Common myeloid progenitor, CD34-positive (primary cell): ENCODE data around the gene DPH6.

Experiments used
- CTCF ChIA-PET: fragments of 350-600 bp; sonication (Branson Sonifier 250); formaldehyde crosslinking; loops from one replicate; lab custom pipeline; 2021; ENCODE audit warnings: antibody characterized with exemption; lab: Charles Lee
- POLR2A ChIA-PET: fragments of 350-600 bp; sonication (Branson Sonifier 250); formaldehyde crosslinking; loops from one replicate; lab custom pipeline; 2021; ENCODE audit warnings: antibody characterized with exemption; lab: Charles Lee
- DNase-seq, 3 donors: peaks; one replicate each; pipeline versions ENCODE4 v3.0.0 to v3.0.0-alpha.2; 2013
- H3K27ac ChIP-seq, 2 experiments: 1 replicate in 1 of 2; 2 replicates in 1 of 2; pipeline ENCODE4 v1.7.0; 2013; ENCODE audit warnings: inconsistent platforms in 2 of 2, low read length in 2 of 2, mild to moderate bottlenecking in 2 of 2, low read depth in 1 of 2, moderate library complexity in 1 of 2; ENCODE audit not compliant: severe bottlenecking in 2 of 2, insufficient read depth in 1 of 2, poor library complexity in 1 of 2
- H3K27me3 ChIP-seq, 5 experiments: replicated peaks in 2 of 5; 1 replicate in 3 of 5; 2 replicates in 2 of 5; pipeline versions ENCODE4 v1.6.1 to v1.7.0; 2013; ENCODE audit warnings: low read length in 4 of 5, mild to moderate bottlenecking in 2 of 5, moderate library complexity in 2 of 5, inconsistent platforms in 1 of 5; ENCODE audit not compliant: insufficient read depth in 5 of 5, control insufficient read depth in 4 of 5
- H3K36me3 ChIP-seq, 4 experiments: 1 replicate in 2 of 4; 2 replicates in 2 of 4; pipeline versions ENCODE4 v1.6.1 to v1.7.0; 2013; ENCODE audit warnings: low read length in 3 of 4, control low read depth in 1 of 4, mild to moderate bottlenecking in 1 of 4; ENCODE audit not compliant: control insufficient read depth in 4 of 4, insufficient read depth in 4 of 4
- H3K4me1 ChIP-seq, 4 experiments: 1 replicate in 3 of 4; 2 replicates in 1 of 4; pipeline versions ENCODE4 v1.6.1 to v1.7.1; 2013; ENCODE audit warnings: low read length in 3 of 4, mild to moderate bottlenecking in 3 of 4, control low read depth in 1 of 4, inconsistent platforms in 1 of 4, moderate library complexity in 1 of 4; ENCODE audit not compliant: control insufficient read depth in 4 of 4, insufficient read depth in 4 of 4; ENCODE audit errors: control extremely low read depth in 1 of 4
- H3K4me3 ChIP-seq, 7 experiments: 1 replicate in 4 of 7; 2 replicates in 3 of 7; pipeline versions ENCODE4 v1.5.1 to v1.7.0; 2013; ENCODE audit warnings: mild to moderate bottlenecking in 7 of 7, low read length in 6 of 7, moderate library complexity in 6 of 7, inconsistent platforms in 2 of 7, low read depth in 2 of 7, control low read depth in 1 of 7; ENCODE audit not compliant: insufficient read depth in 4 of 7, control insufficient read depth in 1 of 7; ENCODE audit errors: extremely low read depth in 1 of 7
- H3K9me3 ChIP-seq, 5 experiments: 1 replicate in 4 of 5; 2 replicates in 1 of 5; pipeline versions ENCODE4 v1.6.1 to v1.7.1; 2013; ENCODE audit warnings: low read length in 4 of 5, mild to moderate bottlenecking in 2 of 5, inconsistent platforms in 1 of 5, low read depth in 1 of 5, moderate library complexity in 1 of 5; ENCODE audit not compliant: control insufficient read depth in 4 of 5, insufficient read depth in 2 of 5; ENCODE audit errors: control extremely low read depth in 1 of 5
- WGBS: methylation state at CpG from one replicate; pipeline ENCODE4 v1.1.5; 2013; ENCODE audit not compliant: insufficient coverage; 5-methylcytosine and 5-hydroxymethylcytosine counted together

DPH6 gene

GRCh38 chr15:35479423-35479822, 66.5 kb downstream of the DPH6 start:
- no peaks in the 10 kb centered on the region for H3K36me3 ChIP-seq
- no peak overlapping the region for H3K27ac ChIP-seq
- no peaks in the 10 kb centered on the region for H3K27me3 ChIP-seq
- WGBS: 100% methylated on average over 1 of the region's 1 CpG
- no peaks in the 10 kb centered on the region for H3K4me1 ChIP-seq
- no peak for DNase-seq
- ChIA-PET POLR2A (no interaction called here), CTCF (interaction anchor here (1.3 kb wide), 1 partner anchor 35 kb away, joined by 3 read pairs; no protein-coding TSS in a partner anchor)
- peaks cover 0 to 1% (median 0%) of the 10 kb centered on the region in 5 experiments for H3K9me3 ChIP-seq
- no peak overlapping the region for H3K4me3 ChIP-seq

DNA sequence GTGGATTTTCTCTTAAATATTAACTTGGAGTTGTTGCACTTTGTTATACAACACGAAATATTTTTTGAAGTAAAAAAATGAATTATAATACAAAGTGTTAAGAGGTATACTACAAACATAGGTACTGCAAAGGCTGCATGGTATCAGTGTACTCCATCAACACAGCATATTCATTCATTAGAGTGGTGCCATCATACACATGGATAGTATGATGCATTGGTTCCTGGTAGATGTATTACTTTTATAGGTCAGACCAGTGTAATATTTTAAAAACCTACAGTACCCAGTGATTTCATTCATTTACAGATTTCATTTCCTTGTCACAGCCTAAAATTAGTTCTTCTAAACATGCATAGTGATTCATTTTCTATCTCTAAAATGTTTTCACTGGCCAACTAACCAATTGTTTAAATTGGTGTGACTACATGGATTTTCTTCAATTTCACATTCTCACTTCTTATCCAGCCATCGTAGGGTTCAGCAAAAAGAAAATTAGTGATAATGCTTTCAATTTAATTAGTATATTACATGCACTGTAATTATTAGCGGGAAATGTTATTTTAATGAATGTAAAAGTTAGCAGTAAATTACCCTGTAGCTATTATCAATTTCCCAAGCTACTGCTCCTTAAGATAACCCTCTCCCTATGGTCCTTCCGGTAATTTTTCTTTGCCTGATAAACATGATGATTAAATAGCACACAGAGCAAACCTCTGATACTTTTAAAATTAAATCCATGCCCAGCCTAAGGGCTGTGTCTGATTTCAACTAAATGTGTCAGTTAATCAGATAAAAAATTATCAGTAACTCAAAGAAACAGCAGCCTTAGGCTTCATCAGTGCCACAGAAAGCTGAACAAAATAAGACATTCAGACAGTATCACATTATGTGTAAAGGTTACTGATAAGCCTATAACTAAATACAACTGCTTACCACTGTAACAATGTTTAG, 68.4 kb downstream of the DPH6 start:
- ChIA-PET CTCF (no interaction called here), POLR2A (no interaction called here)
- Histone ChIP-seq H3K36me3 (no peaks in the 10 kb centered on the region), H3K4me1 (no peaks in the 10 kb centered on the region), H3K4me3 (no peak overlapping the region), H3K9me3 (peaks cover 0 to 1% (median 0%) of the 10 kb centered on the region in 5 experiments), H3K27ac (no peak overlapping the region), H3K27me3 (no peaks in the 10 kb centered on the region)
- 91% methylated on average over 1 of the region's 4 CpGs for WGBS
- DNase-seq: no peak

- POLR2A ChIA-PET: no interaction called here
- Histone ChIP-seq H3K27me3 (no peaks in the 10 kb centered on the region), H3K9me3 (no peaks in the 10 kb centered on the region), H3K4me1 (no peaks in the 10 kb centered on the region), H3K27ac (no peak overlapping the region), H3K36me3 (no peaks in the 10 kb centered on the region), H3K4me3 (no peak overlapping the region)
- CTCF ChIA-PET: no interaction called here
- DNase-seq: no peak
Observed at GRCh38 chr15:35471024-35471423, 74.9 kb downstream of the DPH6 start.

DNA sequence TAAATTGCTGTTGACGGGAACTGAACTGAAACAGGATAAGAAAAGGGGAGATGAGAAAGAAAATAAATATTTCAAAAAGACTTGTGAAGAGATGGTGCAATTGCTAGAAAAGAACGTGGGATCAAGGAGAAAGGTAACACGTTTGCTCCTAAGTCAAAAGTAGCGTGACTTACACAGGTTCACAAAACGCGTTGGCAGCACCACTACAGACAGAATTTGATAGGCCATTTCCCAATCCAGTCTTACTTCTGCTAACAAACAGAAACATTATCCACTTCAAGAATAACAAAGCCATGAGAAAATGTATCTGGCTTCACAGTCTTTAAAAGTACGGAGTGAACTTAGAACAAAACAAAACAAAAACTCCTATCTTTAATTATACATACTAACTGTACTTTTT, 75.5 kb downstream of the DPH6 start:
- no peak for DNase-seq
- WGBS: 96% methylated on average over 6 of the region's 7 CpGs
- H3K36me3 ChIP-seq: no peaks in the 10 kb centered on the region
- H3K4me1 ChIP-seq: no peaks in the 10 kb centered on the region
- POLR2A ChIA-PET: no interaction called here
- H3K27me3 ChIP-seq: no peaks in the 10 kb centered on the region
- no peaks in the 10 kb centered on the region for H3K9me3 ChIP-seq
- no peak overlapping the region for H3K4me3 ChIP-seq
- H3K27ac ChIP-seq: no peak overlapping the region
- CTCF ChIA-PET: no interaction called here

GRCh38 chr15:35466476-35466875, 79.5 kb downstream of the DPH6 start:
- Histone ChIP-seq H3K36me3 (no peaks in the 10 kb centered on the region), H3K4me1 (no peaks in the 10 kb centered on the region), H3K27me3 (no peaks in the 10 kb centered on the region), H3K9me3 (no peaks in the 10 kb centered on the region), H3K4me3 (no peak overlapping the region), H3K27ac (no peak overlapping the region)
- no peak for DNase-seq
- POLR2A ChIA-PET: no interaction called here
- WGBS: no CpG with 5 or more reads among the region's 2 CpGs
- CTCF ChIA-PET: no interaction called here

DNA sequence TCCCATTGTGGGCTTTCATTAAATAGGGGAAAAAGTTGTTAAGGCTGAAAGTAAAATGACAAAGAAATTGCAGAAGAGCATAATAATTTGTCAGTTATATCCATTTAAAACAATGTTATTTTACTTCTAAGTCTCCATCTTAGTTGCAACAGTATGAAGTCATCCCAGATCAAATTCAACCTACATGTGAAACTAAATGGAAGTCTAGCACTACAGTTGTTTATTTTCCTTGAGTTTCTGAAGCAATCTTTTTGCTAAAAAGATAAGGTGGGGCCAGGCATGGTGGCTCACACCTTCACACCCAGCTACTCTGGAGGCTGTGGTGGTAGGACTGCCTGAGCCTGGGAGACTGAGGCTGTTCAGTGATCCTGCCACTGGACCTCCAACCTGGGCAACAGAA, 80.2 kb downstream of the DPH6 start:
- POLR2A ChIA-PET: no interaction called here

GRCh38 chr15:35460616-35461015, 85.3 kb downstream of the DPH6 start:
- DNase-seq: no peak
- Histone ChIP-seq H3K36me3 (no peaks in the 10 kb centered on the region), H3K9me3 (no peaks in the 10 kb centered on the region), H3K27ac (no peak overlapping the region), H3K27me3 (no peaks in the 10 kb centered on the region), H3K4me3 (no peak overlapping the region), H3K4me1 (no peaks in the 10 kb centered on the region)
- CTCF ChIA-PET: no interaction called here
- WGBS: 50% methylated on average over 2 of the region's 4 CpGs
- POLR2A ChIA-PET: no interaction called here

More for the DNA sequence above, 80.2 kb downstream of the DPH6 start:
- Histone ChIP-seq H3K36me3 (no peaks in the 10 kb centered on the region), H3K9me3 (no peaks in the 10 kb centered on the region), H3K27ac (no peak overlapping the region), H3K4me1 (no peaks in the 10 kb centered on the region), H3K4me3 (no peak overlapping the region), H3K27me3 (no peaks in the 10 kb centered on the region)
- CTCF ChIA-PET: interaction anchor here (1.6 kb wide), 1 partner anchor 844 kb away, joined by 3 read pairs; no protein-coding TSS in a partner anchor
- no peak for DNase-seq
